Suppressor macrophage treated with lipopolysaccharide for 1 hour (primary cell): ENCODE data around the gene GSG1L.
A peak's percentile ranks its signal among the peaks of the same experiment; 100 is the strongest.
"Not testable (repeated sequence)": the region's sequence is repeated elsewhere in the genome, so short reads cannot be mapped to it uniquely, and the experiment has no call there.

ENCODE experiments used
- DNase-seq, 3 donors: peaks; one replicate each; pipeline ENCODE4 v3.0.0-alpha.2; 2020 to 2022

GSG1L gene

GRCh38 chr16:27978876-27979275 is 84.6 kb downstream of the GSG1L start:
- no peak for DNase-seq

GRCh38 chr16:27977966-27978365 is 85.5 kb downstream of the GSG1L start:
- DNase-seq = no peak

- DNase-seq = no peak
Observed at GRCh38 chr16:27976990-27977389, 86.5 kb downstream of the GSG1L start.

GRCh38 chr16:27974896-27975540 is 88.5 kb downstream of the GSG1L start:
- no peak for DNase-seq

GRCh38 chr16:27973678-27974077 is 89.8 kb downstream of the GSG1L start:
- no peak for DNase-seq

GRCh38 chr16:27972500-27972899 is 91.0 kb downstream of the GSG1L start:
- DNase-seq = peak; percentile 45 to 53 (median 50)

GRCh38 chr16:27969574-27969973 is 93.9 kb downstream of the GSG1L start:
- peak in 1 of 3 donors; percentile 8 for DNase-seq

GRCh38 chr16:27967169-27967568 is 96.3 kb downstream of the GSG1L start:
- DNase-seq = no peak

- no peak for DNase-seq
Observed at GRCh38 chr16:27966756-27967155, 96.8 kb downstream of the GSG1L start.

GRCh38 chr16:27965801-27966200 is 97.7 kb downstream of the GSG1L start:
- no peak for DNase-seq

- DNase-seq = no peak
Observed at GRCh38 chr16:27963471-27963965, 100.0 kb downstream of the GSG1L start.

- DNase-seq = no peak
Observed at GRCh38 chr16:27962197-27962596, 101.3 kb downstream of the GSG1L start.

- no peak for DNase-seq
Observed at GRCh38 chr16:27961296-27961620, 102.3 kb downstream of the GSG1L start.

- no peak for DNase-seq
Observed at GRCh38 chr16:27960619-27961295, 102.8 kb downstream of the GSG1L start.

- no peak for DNase-seq
Observed at GRCh38 chr16:27959914-27960313, 103.6 kb downstream of the GSG1L start.

- no peak for DNase-seq
Observed at GRCh38 chr16:27954191-27954590, 109.3 kb downstream of the GSG1L start.

GRCh38 chr16:27952811-27953210 is 110.7 kb downstream of the GSG1L start:
- no peak for DNase-seq

- DNase-seq = peak in 1 of 3 donors; percentile 2
Observed at GRCh38 chr16:27951489-27952120, 111.9 kb downstream of the GSG1L start.

- DNase-seq = no peak
Observed at GRCh38 chr16:27950206-27950887, 113.2 kb downstream of the GSG1L start.

GRCh38 chr16:27947696-27948095 is 115.8 kb downstream of the GSG1L start:
- DNase-seq = no peak

GRCh38 chr16:27945233-27945973 is 118.1 kb downstream of the GSG1L start:
- DNase-seq = no peak

- no peak for DNase-seq
Observed at GRCh38 chr16:27943766-27944165, 119.7 kb downstream of the GSG1L start.

- DNase-seq = not testable (repeated sequence)
Observed at GRCh38 chr16:27942071-27942470, 121.4 kb downstream of the GSG1L start.
